Measurements from ENCODE around the gene ZNF276.
A peak's percentile ranks its signal among the peaks of the same experiment; 100 is the strongest.

ZNF276 gene

GRCh38 chr16:89701425-89702406, 19.6 kb upstream of the ZNF276 start, which contains the start of gene SPATA2L:
Gene SPATA2L (minus strand): TSS chr16:89701705. CDS start chr16:89701232, 473 bp downstream.
- Histone ChIP-seq H3K4me3 (ENCODE audit: insufficient read length, low read depth) (peak within 1 kb of the TSS; percentile 81), H3K9me3 (ENCODE audit: insufficient read depth, low read length) (no peaks in the 10 kb centered on the region), H3K4me1 (ENCODE audit: insufficient read depth, insufficient read length) (peaks cover 25% of the 10 kb centered on the region), H3K27me3 (ENCODE audit: insufficient read depth, insufficient read length) (peaks cover 14% of the 10 kb centered on the region), H3K36me3 (ENCODE audit: insufficient read depth, insufficient read length, low read length) (peaks cover 23% of the 10 kb centered on the region), H3K9ac (ENCODE audit: insufficient read length, low read depth) (peak within 1 kb of the TSS; percentile 90)
- peak; percentile 94 for DNase-seq (ENCODE audit: low read depth, low spot score)
- TF ChIP-seq SUZ12 (IDR thresholded peaks at IDR 0.05; ENCODE audit: extremely low read depth, insufficient read depth, insufficient read length) (no peak), ZNF274 (IDR thresholded peaks at IDR 0.05; ENCODE audit: low read depth, low read length) (no peak), YY1 (IDR thresholded peaks at IDR 0.05; ENCODE audit: insufficient read depth, insufficient read length) (no peak)

- H3K27me3 ChIP-seq (ENCODE audit: insufficient read depth, insufficient read length) = peaks cover 24% of the 10 kb centered on the region
- H3K4me3 ChIP-seq (ENCODE audit: insufficient read length, low read depth) = no peak overlapping the region
- H3K36me3 ChIP-seq (ENCODE audit: insufficient read depth, insufficient read length, low read length) = peaks cover 1% of the 10 kb centered on the region
- no peak for DNase-seq (ENCODE audit: low read depth, low spot score)
- no peaks in the 10 kb centered on the region for H3K9me3 ChIP-seq (ENCODE audit: insufficient read depth, low read length)
- peaks cover 22% of the 10 kb centered on the region for H3K4me1 ChIP-seq (ENCODE audit: insufficient read depth, insufficient read length)
- H3K9ac ChIP-seq (ENCODE audit: insufficient read length, low read depth) = no peak overlapping the region
- TF ChIP-seq SUZ12 (IDR thresholded peaks at IDR 0.05; ENCODE audit: extremely low read depth, insufficient read depth, insufficient read length) = no peak
- no peak for TF ChIP-seq ZNF274 (IDR thresholded peaks at IDR 0.05; ENCODE audit: low read depth, low read length)
- no peak for TF ChIP-seq YY1 (IDR thresholded peaks at IDR 0.05; ENCODE audit: insufficient read depth, insufficient read length)
Observed at GRCh38 chr16:89704281-89704680, 17.1 kb upstream of the ZNF276 start.

- no peak overlapping the region for H3K9ac ChIP-seq (ENCODE audit: insufficient read length, low read depth)
- peaks cover 25% of the 10 kb centered on the region for H3K4me1 ChIP-seq (ENCODE audit: insufficient read depth, insufficient read length)
- no peak for DNase-seq (ENCODE audit: low read depth, low spot score)
- H3K9me3 ChIP-seq (ENCODE audit: insufficient read depth, low read length) = no peaks in the 10 kb centered on the region
- peaks cover 24% of the 10 kb centered on the region for H3K27me3 ChIP-seq (ENCODE audit: insufficient read depth, insufficient read length)
- H3K4me3 ChIP-seq (ENCODE audit: insufficient read length, low read depth) = no peak overlapping the region
- H3K36me3 ChIP-seq (ENCODE audit: insufficient read depth, insufficient read length, low read length) = no peaks in the 10 kb centered on the region
- TF ChIP-seq ZNF274 (IDR thresholded peaks at IDR 0.05; ENCODE audit: low read depth, low read length) (no peak), SUZ12 (IDR thresholded peaks at IDR 0.05; ENCODE audit: extremely low read depth, insufficient read depth, insufficient read length) (no peak), YY1 (IDR thresholded peaks at IDR 0.05; ENCODE audit: insufficient read depth, insufficient read length) (no peak)
Observed at GRCh38 chr16:89705006-89705405, 16.3 kb upstream of the ZNF276 start.

- peaks cover 31% of the 10 kb centered on the region for H3K4me1 ChIP-seq (ENCODE audit: insufficient read depth, insufficient read length)
- no peaks in the 10 kb centered on the region for H3K9me3 ChIP-seq (ENCODE audit: insufficient read depth, low read length)
- peak overlapping the region; percentile 33 for H3K4me3 ChIP-seq (ENCODE audit: insufficient read length, low read depth)
- DNase-seq (ENCODE audit: low read depth, low spot score) = no peak
- H3K36me3 ChIP-seq (ENCODE audit: insufficient read depth, insufficient read length, low read length) = no peaks in the 10 kb centered on the region
- TF ChIP-seq SUZ12 (IDR thresholded peaks at IDR 0.05; ENCODE audit: extremely low read depth, insufficient read depth, insufficient read length) (no peak), YY1 (IDR thresholded peaks at IDR 0.05; ENCODE audit: insufficient read depth, insufficient read length) (no peak), ZNF274 (IDR thresholded peaks at IDR 0.05; ENCODE audit: low read depth, low read length) (no peak)
- H3K27me3 ChIP-seq (ENCODE audit: insufficient read depth, insufficient read length) = peaks cover 24% of the 10 kb centered on the region
- H3K9ac ChIP-seq (ENCODE audit: insufficient read length, low read depth) = peak overlapping the region; percentile 79
Observed at GRCh38 chr16:89706518-89707260, 14.6 kb upstream of the ZNF276 start.

- Histone ChIP-seq H3K9ac (ENCODE audit: insufficient read length, low read depth) (peak overlapping the region; percentile 5), H3K36me3 (ENCODE audit: insufficient read depth, insufficient read length, low read length) (no peaks in the 10 kb centered on the region), H3K27me3 (ENCODE audit: insufficient read depth, insufficient read length) (peaks cover 22% of the 10 kb centered on the region), H3K4me1 (ENCODE audit: insufficient read depth, insufficient read length) (peaks cover 31% of the 10 kb centered on the region), H3K4me3 (ENCODE audit: insufficient read length, low read depth) (no peak overlapping the region), H3K9me3 (ENCODE audit: insufficient read depth, low read length) (no peaks in the 10 kb centered on the region)
- TF ChIP-seq YY1 (IDR thresholded peaks at IDR 0.05; ENCODE audit: insufficient read depth, insufficient read length) (no peak), ZNF274 (IDR thresholded peaks at IDR 0.05; ENCODE audit: low read depth, low read length) (no peak), SUZ12 (IDR thresholded peaks at IDR 0.05; ENCODE audit: extremely low read depth, insufficient read depth, insufficient read length) (no peak)
- no peak for DNase-seq (ENCODE audit: low read depth, low spot score)
Observed at GRCh38 chr16:89707695-89708094, 13.6 kb upstream of the ZNF276 start.

GRCh38 chr16:89708481-89708931, 12.8 kb upstream of the ZNF276 start:
- TF ChIP-seq ZNF274 (IDR thresholded peaks at IDR 0.05; ENCODE audit: low read depth, low read length) = no peak
- TF ChIP-seq YY1 (IDR thresholded peaks at IDR 0.05; ENCODE audit: insufficient read depth, insufficient read length) = no peak
- TF ChIP-seq SUZ12 (IDR thresholded peaks at IDR 0.05; ENCODE audit: extremely low read depth, insufficient read depth, insufficient read length) = no peak
- Histone ChIP-seq H3K27me3 (ENCODE audit: insufficient read depth, insufficient read length) (peaks cover 15% of the 10 kb centered on the region), H3K4me3 (ENCODE audit: insufficient read length, low read depth) (no peak overlapping the region), H3K9ac (ENCODE audit: insufficient read length, low read depth) (peak overlapping the region; percentile 17), H3K4me1 (ENCODE audit: insufficient read depth, insufficient read length) (peaks cover 31% of the 10 kb centered on the region), H3K36me3 (ENCODE audit: insufficient read depth, insufficient read length, low read length) (peaks cover 2% of the 10 kb centered on the region), H3K9me3 (ENCODE audit: insufficient read depth, low read length) (no peaks in the 10 kb centered on the region)
- DNase-seq (ENCODE audit: low read depth, low spot score) = no peak
